Parathyroid adenoma (tissue), 2 donors: ENCODE data around the gene ALG12.

Experiments
- H2AFZ ChIP-seq: fragments of 300-600 bp; sonication (generic); one replicate; pipeline ENCODE4 v1.7.0; 2017; ENCODE audit warnings: antibody characterized with exemption, mild to moderate bottlenecking
- H3K27ac ChIP-seq: fragments of 300-600 bp; sonication (generic); one replicate; pipeline ENCODE4 v1.7.0; 2017
- H3K27me3 ChIP-seq: fragments of 300-600 bp; sonication (generic); one replicate; pipeline ENCODE4 v1.7.0; 2017; ENCODE audit warnings: low read length; ENCODE audit not compliant: control insufficient read depth, insufficient read depth
- H3K36me3 ChIP-seq: fragments of 300-600 bp; sonication (generic); one replicate; pipeline ENCODE4 v1.7.0; 2017; ENCODE audit warnings: low read length; ENCODE audit not compliant: control insufficient read depth, insufficient read depth
- H3K4me1 ChIP-seq: fragments of 300-600 bp; sonication (generic); one replicate; pipeline ENCODE4 v1.7.0; 2017; ENCODE audit warnings: control low read depth
- H3K4me2 ChIP-seq: fragments of 300-600 bp; sonication (generic); one replicate; pipeline ENCODE4 v1.7.0; 2017; ENCODE audit warnings: low read length
- H3K4me3 ChIP-seq: fragments of 300-600 bp; sonication (generic); one replicate; pipeline ENCODE4 v1.7.0; 2017; ENCODE audit warnings: low read depth, low read length
- H3K79me2 ChIP-seq: fragments of 300-600 bp; sonication (generic); one replicate; pipeline ENCODE4 v1.7.0; 2017; ENCODE audit warnings: control low read depth
- H3K9ac ChIP-seq: fragments of 300-600 bp; sonication (generic); one replicate; pipeline ENCODE4 v1.7.0; 2017; ENCODE audit warnings: mild to moderate bottlenecking
- H3K9me3 ChIP-seq: fragments of 300-600 bp; sonication (generic); one replicate; pipeline ENCODE4 v1.7.0; 2017; ENCODE audit warnings: low read length; ENCODE audit not compliant: control insufficient read depth
- TF ChIP-seq, protein P1 (sequence below): fragments of 300-600 bp; sonication (generic); IDR thresholded peaks from one replicate; pipeline ENCODE4 v1.7.0; 2017; ENCODE audit warnings: antibody characterized with exemption, mild to moderate bottlenecking
- donor health status: primary hyperparathyroidism.

Gene ALG12

DNA sequence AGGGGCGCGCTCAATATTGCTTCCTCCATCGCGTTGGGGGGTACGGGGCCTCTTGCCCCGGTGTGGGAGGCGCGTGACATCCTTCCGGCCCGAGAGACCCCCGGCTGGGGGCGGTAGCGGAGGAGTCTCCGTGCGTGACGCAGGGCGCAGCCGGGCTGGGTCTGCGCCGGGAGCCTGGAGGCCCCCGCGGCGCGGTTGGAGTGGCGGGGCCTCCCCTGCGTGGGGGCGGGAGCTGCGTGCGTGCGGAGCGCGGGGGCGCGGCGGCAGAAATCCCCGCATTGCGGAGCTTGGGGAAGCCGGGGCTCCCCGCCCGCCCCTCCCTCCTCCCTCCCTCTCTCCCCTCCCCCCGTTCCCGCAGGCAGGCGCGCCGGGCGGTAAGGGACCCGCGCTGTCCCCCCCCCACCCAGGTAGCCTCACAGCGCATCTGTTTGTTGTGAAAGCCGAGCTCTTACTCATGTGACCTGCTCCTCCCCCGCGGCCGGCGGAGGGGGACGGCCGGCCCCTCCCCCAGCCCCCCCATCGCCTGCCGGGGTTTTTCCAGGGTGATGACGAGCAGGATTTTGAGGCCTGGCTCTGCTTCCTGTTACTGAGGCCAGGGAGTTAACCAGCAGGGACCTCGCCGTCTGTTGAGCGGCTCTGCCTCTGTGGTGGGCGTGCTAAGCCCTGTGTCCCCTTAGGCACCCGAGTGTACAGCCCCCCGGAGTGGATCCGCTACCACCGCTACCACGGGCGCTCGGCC is 43.9 kb upstream of the ALG12 start:
- peak overlapping the region; percentile 98 for H3K4me2 ChIP-seq
- H3K36me3 ChIP-seq, result no peaks in the 10 kb centered on the region

DNA sequence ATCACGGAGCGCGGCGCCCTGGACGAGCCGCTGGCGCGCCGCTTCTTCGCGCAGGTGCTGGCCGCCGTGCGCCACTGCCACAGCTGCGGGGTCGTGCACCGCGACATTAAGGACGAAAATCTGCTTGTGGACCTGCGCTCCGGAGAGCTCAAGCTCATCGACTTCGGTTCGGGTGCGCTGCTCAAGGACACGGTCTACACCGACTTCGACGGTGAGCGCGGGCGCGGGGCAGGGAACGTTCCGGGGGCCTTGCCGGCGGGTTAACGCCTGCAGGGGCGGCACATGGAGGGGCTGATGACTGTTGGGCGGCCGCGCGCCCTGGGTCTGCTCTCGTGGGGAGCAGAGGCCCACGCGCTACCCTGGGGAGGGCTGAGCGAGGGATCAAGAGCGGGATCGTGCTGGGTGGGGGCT is 43.4 kb upstream of the ALG12 start:
- Histone ChIP-seq H3K9me3 (no peaks in the 10 kb centered on the region), H3K4me1 (no peaks in the 10 kb centered on the region), H3K79me2 (no peaks in the 10 kb centered on the region), H3K27ac (peak overlapping the region; percentile 61), H3K36me3 (no peaks in the 10 kb centered on the region), H3K4me2 (peak overlapping the region; percentile 80), H3K27me3 (no peaks in the 10 kb centered on the region), H2AFZ (no peak overlapping the region), H3K9ac (peak overlapping the region; percentile 6), H3K4me3 (peak overlapping the region; percentile 89)
- TF ChIP-seq, protein P1, sequence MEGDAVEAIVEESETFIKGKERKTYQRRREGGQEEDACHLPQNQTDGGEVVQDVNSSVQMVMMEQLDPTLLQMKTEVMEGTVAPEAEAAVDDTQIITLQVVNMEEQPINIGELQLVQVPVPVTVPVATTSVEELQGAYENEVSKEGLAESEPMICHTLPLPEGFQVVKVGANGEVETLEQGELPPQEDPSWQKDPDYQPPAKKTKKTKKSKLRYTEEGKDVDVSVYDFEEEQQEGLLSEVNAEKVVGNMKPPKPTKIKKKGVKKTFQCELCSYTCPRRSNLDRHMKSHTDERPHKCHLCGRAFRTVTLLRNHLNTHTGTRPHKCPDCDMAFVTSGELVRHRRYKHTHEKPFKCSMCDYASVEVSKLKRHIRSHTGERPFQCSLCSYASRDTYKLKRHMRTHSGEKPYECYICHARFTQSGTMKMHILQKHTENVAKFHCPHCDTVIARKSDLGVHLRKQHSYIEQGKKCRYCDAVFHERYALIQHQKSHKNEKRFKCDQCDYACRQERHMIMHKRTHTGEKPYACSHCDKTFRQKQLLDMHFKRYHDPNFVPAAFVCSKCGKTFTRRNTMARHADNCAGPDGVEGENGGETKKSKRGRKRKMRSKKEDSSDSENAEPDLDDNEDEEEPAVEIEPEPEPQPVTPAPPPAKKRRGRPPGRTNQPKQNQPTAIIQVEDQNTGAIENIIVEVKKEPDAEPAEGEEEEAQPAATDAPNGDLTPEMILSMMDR, result no peak

More for the DNA sequence above, 43.9 kb upstream of the ALG12 start:
- peak overlapping the region; percentile 62 for H3K27ac ChIP-seq
- H3K27me3 ChIP-seq, result no peaks in the 10 kb centered on the region
- TF ChIP-seq, protein P1, result no peak
- no peaks in the 10 kb centered on the region for H3K4me1 ChIP-seq
- peak overlapping the region; percentile 89 for H3K4me3 ChIP-seq
- H2AFZ ChIP-seq, result no peak overlapping the region
- no peaks in the 10 kb centered on the region for H3K9me3 ChIP-seq
- peak overlapping the region; percentile 6 for H3K9ac ChIP-seq
- no peaks in the 10 kb centered on the region for H3K79me2 ChIP-seq

DNA sequence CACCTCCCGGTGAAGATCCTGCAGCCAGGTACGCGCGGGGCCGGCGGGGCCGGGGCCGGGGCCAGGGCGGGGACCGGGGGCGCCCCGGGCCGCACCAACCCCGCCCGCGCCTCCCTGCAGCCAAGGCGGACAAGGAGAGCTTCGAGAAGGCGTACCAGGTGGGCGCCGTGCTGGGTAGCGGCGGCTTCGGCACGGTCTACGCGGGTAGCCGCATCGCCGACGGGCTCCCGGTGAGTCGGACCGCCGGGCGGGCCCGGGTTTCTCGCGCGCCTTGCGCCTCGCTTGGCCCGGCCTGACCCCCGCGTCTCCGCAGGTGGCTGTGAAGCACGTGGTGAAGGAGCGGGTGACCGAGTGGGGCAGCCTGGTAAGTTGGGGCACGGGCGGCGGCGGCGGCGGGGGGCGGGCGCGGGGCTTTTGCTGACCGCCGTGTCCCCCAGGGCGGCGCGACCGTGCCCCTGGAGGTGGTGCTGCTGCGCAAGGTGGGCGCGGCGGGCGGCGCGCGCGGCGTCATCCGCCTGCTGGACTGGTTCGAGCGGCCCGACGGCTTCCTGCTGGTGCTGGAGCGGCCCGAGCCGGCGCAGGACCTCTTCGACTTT is 42.9 kb upstream of the ALG12 start:
- H2AFZ ChIP-seq, result no peak overlapping the region
- H3K4me3 ChIP-seq, result peak overlapping the region; percentile 89
- H3K27me3 ChIP-seq, result no peaks in the 10 kb centered on the region
- TF ChIP-seq, protein P1, result no peak
- peak overlapping the region; percentile 80 for H3K4me2 ChIP-seq
- no peaks in the 10 kb centered on the region for H3K79me2 ChIP-seq
- no peaks in the 10 kb centered on the region for H3K4me1 ChIP-seq
- peak overlapping the region; percentile 61 for H3K27ac ChIP-seq
- no peaks in the 10 kb centered on the region for H3K9me3 ChIP-seq
- no peak overlapping the region for H3K9ac ChIP-seq
- no peaks in the 10 kb centered on the region for H3K36me3 ChIP-seq

DNA sequence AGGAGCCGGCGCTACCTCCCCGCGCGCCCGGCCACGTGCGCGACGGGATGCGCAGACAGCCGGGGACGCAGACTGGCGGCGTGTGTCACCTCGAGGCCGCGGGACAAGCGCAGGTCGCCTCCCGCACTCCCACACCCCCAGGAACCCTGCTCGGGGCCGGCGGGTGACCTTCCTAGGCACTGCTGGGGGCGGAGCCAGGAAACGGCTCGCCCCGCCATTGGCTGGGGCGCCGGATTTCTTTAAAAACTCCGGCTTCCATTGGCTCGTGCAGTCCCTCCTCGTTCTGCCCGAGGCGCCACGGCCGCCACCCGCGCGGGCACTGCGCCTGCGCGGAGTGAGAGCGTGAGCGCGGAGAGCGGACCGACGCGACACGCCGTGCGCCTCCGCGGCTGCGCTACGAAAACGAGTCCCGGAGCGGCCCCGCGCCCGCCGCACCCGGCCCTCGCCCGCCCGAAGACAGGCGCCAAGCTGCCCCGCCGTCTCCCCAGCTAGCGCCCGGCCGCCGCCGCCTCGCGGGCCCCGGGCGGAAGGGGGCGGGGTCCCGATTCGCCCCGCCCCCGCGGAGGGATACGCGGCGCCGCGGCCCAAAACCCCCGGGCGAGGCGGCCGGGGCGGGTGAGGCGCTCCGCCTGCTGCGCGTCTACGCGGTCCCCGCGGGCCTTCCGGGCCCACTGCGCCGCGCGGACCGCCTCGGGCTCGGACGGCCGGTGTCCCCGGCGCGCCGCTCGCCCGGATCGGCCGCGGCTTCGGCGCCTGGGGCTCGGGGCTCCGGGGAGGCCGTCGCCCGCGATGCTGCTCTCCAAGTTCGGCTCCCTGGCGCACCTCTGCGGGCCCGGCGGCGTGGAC is 42.1 kb upstream of the ALG12 start, which contains the start of gene PIM3:
TSS of gene PIM3 (plus strand) at position 614 of the 846 bp plus-strand sequence. CDS start at position 790, 176 bp downstream.
- H2AFZ ChIP-seq, result peak within 1 kb of the TSS; percentile 74
- H3K79me2 ChIP-seq, result no peaks in the 10 kb centered on the region
- H3K27me3 ChIP-seq, result no peaks in the 10 kb centered on the region
- H3K27ac ChIP-seq, result peak within 1 kb of the TSS; percentile 61
- H3K4me3 ChIP-seq, result peak within 1 kb of the TSS; percentile 89
- H3K36me3 ChIP-seq, result no peaks in the 10 kb centered on the region
- no peaks in the 10 kb centered on the region for H3K4me1 ChIP-seq
- H3K4me2 ChIP-seq, result peak within 1 kb of the TSS; percentile 84
- TF ChIP-seq, protein P1, result no peak
- no peaks in the 10 kb centered on the region for H3K9me3 ChIP-seq
- no peak within 1 kb of the TSS for H3K9ac ChIP-seq
